GM21381 (cell line): ENCODE results near the gene CLIC5.

ENCODE experiments used
- ATAC-seq: cut with Tn5 transposase; IDR thresholded peaks from one replicate; pipeline ENCODE4 v1.9.1; 2021; ENCODE audit warnings: mild to moderate bottlenecking, moderate library complexity; ENCODE audit not compliant: unreplicated experiment

The CLIC5 gene

GRCh38 chr6:46036911-46037310, 21.3 kb upstream of the CLIC5 start:
- ATAC-seq, result no peak

- ATAC-seq, result no peak
These were observed 19.6 kb upstream of the CLIC5 start for GRCh38 chr6:46035242-46035641.

- ATAC-seq, result no peak
These were observed 16.7 kb upstream of the CLIC5 start for GRCh38 chr6:46032110-46032998.

GRCh38 chr6:46029602-46030001, 13.9 kb upstream of the CLIC5 start:
- ATAC-seq, result no peak

GRCh38 chr6:46026307-46026706, 10.6 kb upstream of the CLIC5 start:
- ATAC-seq, result no peak

GRCh38 chr6:46025573-46025972, 9.9 kb upstream of the CLIC5 start:
- no peak for ATAC-seq

GRCh38 chr6:46024124-46024769, 8.6 kb upstream of the CLIC5 start:
- ATAC-seq, result no peak

- no peak for ATAC-seq
These were observed 7.7 kb upstream of the CLIC5 start for GRCh38 chr6:46023216-46023915.

GRCh38 chr6:46022106-46022948, 6.7 kb upstream of the CLIC5 start:
- no peak for ATAC-seq

- ATAC-seq, result no peak
These were observed 2.1 kb upstream of the CLIC5 start for GRCh38 chr6:46017726-46018125.

- no peak for ATAC-seq
These were observed 476 bp upstream of the CLIC5 start for GRCh38 chr6:46016063-46016608.

GRCh38 chr6:46014511-46015118, 1.0 kb downstream of the CLIC5 start:
- no peak for ATAC-seq

- no peak for ATAC-seq
These were observed 1.6 kb downstream of the CLIC5 start for GRCh38 chr6:46014046-46014445.

GRCh38 chr6:46013639-46014038, 2.0 kb downstream of the CLIC5 start:
- no peak for ATAC-seq

GRCh38 chr6:46012834-46013233, 2.8 kb downstream of the CLIC5 start:
- ATAC-seq, result no peak

GRCh38 chr6:46011188-46012085, 4.2 kb downstream of the CLIC5 start:
- ATAC-seq, result peak; percentile 95

GRCh38 chr6:46010771-46011170, 4.9 kb downstream of the CLIC5 start:
- no peak for ATAC-seq

- no peak for ATAC-seq
These were observed 5.4 kb downstream of the CLIC5 start for GRCh38 chr6:46010270-46010669.

GRCh38 chr6:46002264-46002663, 13.4 kb downstream of the CLIC5 start:
- no peak for ATAC-seq
